ENCODE results near the gene ARMS2.
A peak's percentile ranks its signal among the peaks of the same experiment; 100 is the strongest.

ARMS2 gene

DNA sequence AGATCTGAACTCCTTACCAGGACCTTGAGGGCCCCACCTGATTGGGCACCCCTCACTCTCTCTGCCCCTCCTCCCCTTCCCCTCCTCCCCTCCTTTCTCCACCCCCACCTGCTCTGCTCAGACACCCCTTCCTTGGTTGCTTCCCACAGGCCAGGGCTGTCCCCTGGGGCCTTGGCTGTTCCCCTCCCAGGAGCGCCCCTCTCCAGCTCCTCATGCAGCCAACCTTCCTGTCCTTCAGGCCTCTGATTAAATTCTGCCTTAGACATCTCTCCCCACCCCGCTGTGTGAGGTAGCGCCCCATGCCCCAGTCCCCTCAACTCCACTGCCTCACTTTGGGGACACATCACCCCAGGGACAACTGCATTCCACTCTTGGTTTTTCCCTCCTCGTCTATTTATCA, 39.3 kb downstream of the ARMS2 start:
- H3K4me1 Mint-ChIP-seq: peaks cover 39% of the 10 kb centered on the region
- ATAC-seq (no peak), DNase-seq (no peak)
- H3K4me3 Mint-ChIP-seq: no peak overlapping the region
- H3K27ac Mint-ChIP-seq: no peak overlapping the region
- H3K9me3 Mint-ChIP-seq: no peaks in the 10 kb centered on the region
- peaks cover 42% of the 10 kb centered on the region for H3K27me3 Mint-ChIP-seq

DNA sequence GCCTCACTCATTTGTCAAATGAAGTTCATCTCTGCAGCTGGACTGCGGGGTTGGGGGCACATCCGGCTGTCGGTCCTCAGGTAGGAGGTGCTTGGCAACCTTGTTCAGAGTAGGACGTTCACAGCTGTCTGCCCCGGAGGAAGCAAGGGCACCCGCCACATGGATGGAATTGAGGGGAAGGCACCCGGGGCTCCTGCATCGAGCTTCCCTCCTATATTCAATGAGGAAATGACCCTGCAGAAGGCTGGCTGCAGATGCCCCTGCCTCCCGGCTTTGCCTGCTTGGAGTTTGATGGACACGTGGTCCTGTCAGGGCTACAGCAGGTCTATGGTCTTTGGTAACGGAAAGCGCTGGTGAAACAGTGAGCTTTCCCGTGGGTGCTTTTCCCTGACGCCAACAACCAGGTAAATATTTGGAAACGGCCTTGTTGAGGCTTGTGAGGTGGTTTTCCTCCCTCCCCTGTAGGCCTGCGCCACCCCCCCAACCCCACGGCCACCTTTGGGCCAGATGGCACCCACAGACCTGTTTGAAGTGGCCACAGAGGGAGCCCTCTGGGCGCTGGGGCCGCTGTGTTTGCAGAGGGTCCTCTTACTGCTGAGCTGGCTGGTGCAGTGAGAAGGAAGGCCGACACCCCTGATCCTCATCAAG, 39.8 kb downstream of the ARMS2 start:
- Mint-ChIP-seq H3K4me1 (peaks cover 39% of the 10 kb centered on the region), H3K27ac (no peak overlapping the region), H3K9me3 (no peaks in the 10 kb centered on the region), H3K27me3 (peaks cover 37% of the 10 kb centered on the region), H3K4me3 (no peak overlapping the region)
- ATAC-seq (no peak), DNase-seq (no peak)

DNA sequence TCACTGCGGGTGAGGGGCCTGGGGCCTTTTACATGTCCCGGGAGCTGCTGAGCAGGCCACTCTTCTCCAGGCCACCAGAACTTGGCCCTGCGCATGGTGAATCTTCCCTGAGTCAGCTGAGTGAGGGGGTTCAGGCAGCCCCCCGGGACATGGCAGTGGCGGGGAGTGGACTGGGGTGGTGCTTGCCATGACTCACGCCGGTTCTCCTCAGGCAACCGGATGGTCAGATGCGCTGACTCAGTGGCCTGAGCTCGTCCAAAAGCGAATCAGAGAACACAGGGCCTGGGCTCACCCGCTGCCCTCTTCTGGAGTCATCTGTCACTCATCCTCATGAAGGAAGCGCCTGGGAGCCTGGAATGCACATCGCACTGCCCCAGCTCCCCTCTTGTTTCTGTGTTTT, 40.4 kb downstream of the ARMS2 start:
- Mint-ChIP-seq H3K27ac (no peak overlapping the region), H3K9me3 (no peaks in the 10 kb centered on the region), H3K4me1 (peaks cover 39% of the 10 kb centered on the region), H3K4me3 (no peak overlapping the region), H3K27me3 (peaks cover 34% of the 10 kb centered on the region)
- ATAC-seq (no peak), DNase-seq (no peak)

DNA sequence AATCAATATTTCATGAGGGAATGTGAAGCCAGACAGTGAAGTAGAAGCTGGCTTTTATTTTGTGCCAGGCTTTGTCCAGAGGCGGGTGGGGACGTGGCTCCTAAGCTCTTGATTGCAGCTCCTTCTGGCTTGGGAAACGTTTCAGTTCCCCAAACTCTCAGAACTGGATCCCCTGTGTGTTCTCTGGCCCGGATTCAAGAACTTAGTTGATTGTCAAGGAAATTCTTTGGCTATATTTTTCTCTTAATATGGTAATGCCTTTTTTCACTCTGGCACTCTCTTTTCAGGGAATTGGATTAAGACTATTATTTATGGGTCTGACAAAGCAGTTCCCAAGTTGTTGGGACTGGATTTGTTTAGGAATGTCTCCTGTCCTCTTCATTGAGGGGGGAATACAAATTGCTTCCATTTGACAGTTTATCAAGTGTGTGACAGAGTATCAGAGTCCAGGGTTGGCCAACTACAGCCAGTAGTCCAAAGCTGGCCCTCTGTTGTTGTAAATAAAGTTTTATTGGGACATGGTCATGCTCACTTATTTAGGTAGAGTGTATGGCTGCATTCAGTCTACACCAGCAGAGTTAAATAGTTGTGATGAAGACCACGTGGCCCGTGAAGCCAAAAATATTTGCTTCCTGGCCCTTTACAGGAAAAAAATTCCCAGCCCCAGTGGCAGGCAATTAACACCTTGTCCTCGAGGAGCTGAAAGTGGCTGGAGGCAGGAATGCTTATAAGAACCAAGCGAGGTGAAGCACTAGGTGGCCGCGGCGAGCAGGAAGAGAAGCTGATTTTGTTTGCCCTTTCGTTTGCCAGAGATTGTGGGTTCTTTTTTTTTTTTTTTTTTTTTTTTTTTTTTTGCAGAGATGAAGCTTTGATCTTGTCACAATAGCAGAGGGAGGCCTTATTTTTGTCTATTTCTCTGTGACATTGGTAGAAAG, 41.2 kb downstream of the ARMS2 start:
- H3K9me3 Mint-ChIP-seq: no peaks in the 10 kb centered on the region
- H3K4me1 Mint-ChIP-seq: peaks cover 33% of the 10 kb centered on the region
- ATAC-seq (no peak), DNase-seq (no peak)
- H3K4me3 Mint-ChIP-seq: peak overlapping the region in 1 of 2 donors; percentile 33
- H3K27me3 Mint-ChIP-seq: peaks cover 30% of the 10 kb centered on the region
- H3K27ac Mint-ChIP-seq: no peak overlapping the region

DNA sequence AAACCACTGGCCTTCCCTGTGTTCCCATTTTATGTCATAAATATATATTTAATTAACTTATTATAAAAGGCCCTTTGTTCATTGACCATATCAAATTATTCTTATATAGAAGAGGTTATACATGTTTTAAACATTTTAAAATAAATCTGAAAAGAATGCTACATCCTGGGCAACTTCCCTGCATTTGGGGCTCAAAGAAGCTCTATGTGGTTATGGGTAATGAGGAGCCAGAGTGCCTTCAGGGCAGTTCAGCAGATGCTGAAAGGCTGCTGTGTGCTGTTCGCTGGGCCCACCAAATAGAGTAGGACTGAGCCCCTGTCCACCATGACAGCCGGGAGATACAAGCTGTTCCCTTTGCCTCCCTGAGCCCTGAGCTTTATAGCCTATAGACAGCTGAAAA, 42.8 kb downstream of the ARMS2 start:
- ATAC-seq (no peak), DNase-seq (no peak)
- Mint-ChIP-seq H3K4me1 (peaks cover 17% of the 10 kb centered on the region), H3K27ac (no peak overlapping the region), H3K4me3 (no peak overlapping the region), H3K9me3 (no peaks in the 10 kb centered on the region), H3K27me3 (peaks cover 27% of the 10 kb centered on the region)

DNA sequence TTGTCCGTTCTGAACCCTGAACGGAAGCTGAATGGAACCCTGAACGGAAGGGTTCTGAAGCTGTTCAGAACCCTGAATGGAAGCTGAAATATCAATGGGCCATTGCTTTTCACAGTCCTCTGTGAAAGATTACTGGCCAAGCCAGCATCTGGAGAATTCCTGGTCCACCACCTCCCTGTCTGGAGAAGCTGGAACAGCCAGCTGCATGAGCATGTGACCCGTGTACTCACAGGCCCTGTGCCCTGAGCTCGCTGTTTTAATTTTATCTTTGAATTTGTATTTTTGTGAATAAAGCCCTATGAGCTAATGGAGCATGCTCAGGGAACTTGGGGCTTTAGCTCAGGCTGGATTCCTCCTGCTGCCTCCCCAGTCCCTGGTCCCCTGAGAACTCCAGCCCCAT, 44.1 kb downstream of the ARMS2 start:
- no peaks in the 10 kb centered on the region for H3K9me3 Mint-ChIP-seq
- peaks cover 17% of the 10 kb centered on the region for H3K27me3 Mint-ChIP-seq
- H3K27ac Mint-ChIP-seq: no peak overlapping the region
- H3K4me3 Mint-ChIP-seq: no peak overlapping the region
- DNase-seq (no peak), ATAC-seq (no peak)
- peaks cover 17% of the 10 kb centered on the region for H3K4me1 Mint-ChIP-seq

DNA sequence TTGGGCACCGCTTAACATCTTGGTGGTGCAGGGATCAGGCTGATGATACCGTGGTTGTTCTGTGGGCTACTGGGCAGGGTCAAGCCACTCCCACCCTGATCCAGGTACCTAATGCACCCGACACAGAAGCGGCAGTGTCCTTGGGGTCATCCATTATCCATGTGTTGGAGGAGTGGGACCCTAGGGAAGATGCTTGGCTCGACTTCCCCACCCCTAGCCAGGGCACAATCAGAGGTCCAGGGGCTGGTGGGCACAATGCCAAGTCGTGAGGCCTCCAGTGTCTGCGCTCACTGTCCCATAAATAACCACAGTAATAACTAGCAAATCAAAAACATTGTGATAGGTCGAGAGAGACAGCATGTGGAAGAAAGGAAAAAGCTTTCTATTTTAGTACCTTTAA, 44.6 kb downstream of the ARMS2 start:
- H3K27ac Mint-ChIP-seq: no peak overlapping the region
- H3K4me3 Mint-ChIP-seq: no peak overlapping the region
- H3K4me1 Mint-ChIP-seq: peaks cover 17% of the 10 kb centered on the region
- peaks cover 12% of the 10 kb centered on the region for H3K27me3 Mint-ChIP-seq
- DNase-seq (no peak), ATAC-seq (no peak)
- H3K9me3 Mint-ChIP-seq: no peaks in the 10 kb centered on the region

DNA sequence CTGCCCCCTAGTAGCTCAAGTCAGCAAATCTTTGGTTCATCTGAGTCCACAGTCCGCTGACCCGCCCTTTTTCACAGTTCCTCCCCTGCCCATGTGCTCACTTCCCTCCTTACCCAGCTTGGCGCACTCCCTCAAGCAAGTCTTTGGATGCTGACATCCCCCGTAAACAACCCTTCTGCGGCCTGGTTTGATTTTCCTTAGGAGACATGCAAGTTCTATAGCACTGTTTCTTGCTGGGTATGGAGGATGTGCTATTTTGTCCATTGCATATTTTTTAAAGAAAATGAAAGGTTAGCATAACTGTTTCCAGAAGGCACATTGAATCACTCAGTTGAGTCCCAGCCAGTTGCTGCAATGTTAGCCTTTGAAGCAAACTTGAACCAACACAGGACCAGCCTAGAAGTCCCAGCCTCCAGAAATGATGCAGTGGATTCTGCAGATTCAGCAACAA, 45.1 kb downstream of the ARMS2 start:
- ATAC-seq: no peak
- no peak for DNase-seq
- H3K27ac Mint-ChIP-seq: no peak overlapping the region

DNA sequence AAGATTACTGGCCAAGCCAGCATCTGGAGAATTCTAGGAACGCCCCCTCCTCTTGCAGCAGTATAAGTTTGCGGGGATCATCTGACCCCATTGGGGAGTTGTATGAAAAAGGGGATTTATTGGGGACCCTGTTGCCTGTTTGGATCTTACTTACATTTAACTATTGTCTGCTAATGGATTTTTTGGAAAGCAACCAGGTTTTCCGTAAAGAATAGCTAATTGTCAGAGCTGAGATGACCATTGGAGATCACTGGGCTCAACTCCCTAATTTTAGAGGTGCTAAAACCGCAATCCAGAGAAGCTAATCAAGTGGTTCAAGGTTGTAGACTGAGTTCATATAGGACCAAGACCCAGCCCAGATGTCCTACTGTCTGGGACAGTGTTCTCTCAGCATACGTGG, 45.7 kb downstream of the ARMS2 start:
- Mint-ChIP-seq H3K27me3 (peaks cover under 1% of the 10 kb centered on the region), H3K4me3 (no peak overlapping the region), H3K9me3 (no peaks in the 10 kb centered on the region), H3K4me1 (peaks cover 12% of the 10 kb centered on the region), H3K27ac (no peak overlapping the region)
- ATAC-seq (no peak), DNase-seq (no peak)

More for the DNA sequence above, 45.1 kb downstream of the ARMS2 start:
- Mint-ChIP-seq H3K27me3 (peaks cover 7% of the 10 kb centered on the region), H3K4me1 (peaks cover 17% of the 10 kb centered on the region), H3K9me3 (no peaks in the 10 kb centered on the region), H3K4me3 (no peak overlapping the region)

DNA sequence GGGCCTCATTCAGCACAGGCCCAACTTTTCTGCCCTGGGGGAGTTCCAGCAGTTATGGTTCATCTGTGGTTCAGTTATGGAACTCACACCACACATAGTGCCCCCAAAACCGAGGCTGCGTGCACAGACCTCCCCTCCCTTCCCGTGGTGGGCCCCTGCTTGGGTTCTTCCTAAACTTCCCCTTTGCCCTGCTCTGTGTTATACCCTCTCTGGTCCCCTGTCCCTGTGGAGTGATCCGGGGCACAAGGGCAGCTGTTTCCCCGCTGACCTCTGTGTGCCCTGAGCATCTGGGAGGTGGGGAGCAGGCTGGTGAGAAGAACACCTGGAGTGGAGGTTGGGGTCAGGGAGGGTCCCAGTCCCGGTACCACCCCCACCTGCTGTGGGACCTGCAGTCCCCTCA, 46.3 kb downstream of the ARMS2 start:
- Mint-ChIP-seq H3K4me3 (no peak overlapping the region), H3K4me1 (peaks cover 10% of the 10 kb centered on the region), H3K27me3 (no peaks in the 10 kb centered on the region), H3K27ac (no peak overlapping the region), H3K9me3 (no peaks in the 10 kb centered on the region)
- no peak for DNase-seq
- ATAC-seq: no peak

DNA sequence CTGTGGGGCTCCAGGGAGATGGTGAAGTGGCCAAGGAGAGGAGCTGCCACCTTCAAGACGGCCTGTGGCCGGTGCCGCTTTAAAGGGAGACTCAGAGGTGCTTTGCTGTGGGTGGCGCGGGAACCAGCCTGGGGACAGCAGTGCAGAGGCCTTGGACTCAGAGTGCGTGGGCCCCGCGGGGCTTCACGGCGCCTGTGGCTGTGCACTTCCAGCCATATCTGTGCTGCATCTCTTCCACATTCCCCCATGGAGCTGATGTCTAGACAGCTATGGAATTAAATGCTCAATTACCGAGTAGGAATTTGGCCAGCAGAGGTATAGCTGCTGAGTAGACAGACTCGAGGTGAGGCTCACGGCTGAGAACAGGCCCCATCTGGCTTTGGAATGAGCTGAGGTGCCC, 48.6 kb downstream of the ARMS2 start:
- ATAC-seq (no peak), DNase-seq (no peak)
- no peaks in the 10 kb centered on the region for H3K27me3 Mint-ChIP-seq
- no peaks in the 10 kb centered on the region for H3K9me3 Mint-ChIP-seq
- H3K27ac Mint-ChIP-seq: no peak overlapping the region
- no peak overlapping the region for H3K4me3 Mint-ChIP-seq
- no peaks in the 10 kb centered on the region for H3K4me1 Mint-ChIP-seq

DNA sequence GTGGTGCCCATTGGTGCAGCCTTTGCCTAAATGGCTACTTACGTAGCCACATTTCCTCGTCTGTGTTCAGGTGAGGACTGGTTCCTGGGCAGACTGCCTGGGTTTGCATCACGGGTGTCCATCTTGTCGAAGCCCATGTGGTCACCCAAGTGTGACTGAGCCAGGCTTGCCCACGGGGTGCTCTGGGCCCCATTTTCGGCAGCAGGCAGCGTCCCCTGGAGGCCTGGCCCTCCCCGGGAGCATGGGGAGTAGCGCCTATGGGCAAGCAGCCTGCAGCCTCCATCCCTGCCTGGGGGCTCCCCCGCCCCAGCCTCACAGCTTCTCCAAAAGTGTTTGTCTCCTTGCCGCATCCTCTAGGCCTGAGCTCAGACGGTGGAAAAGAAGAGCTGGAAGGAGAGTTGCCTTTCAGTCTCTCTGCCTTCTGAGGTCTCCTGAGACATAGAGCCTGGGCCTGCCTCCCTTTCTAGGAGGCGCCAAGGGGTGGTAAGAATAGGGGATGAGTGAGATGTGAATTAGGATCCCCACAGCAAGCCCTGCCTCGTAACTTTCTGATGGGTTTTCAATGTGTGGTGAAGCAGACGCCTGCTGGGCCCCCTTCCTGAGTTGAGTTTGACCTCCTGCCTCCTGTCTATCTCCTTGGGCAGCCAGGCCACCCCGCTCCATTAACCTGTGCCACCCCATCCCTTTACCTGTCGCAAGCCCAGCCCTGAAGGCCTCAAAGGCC, 49.6 kb downstream of the ARMS2 start:
- Mint-ChIP-seq H3K4me3 (no peak overlapping the region), H3K27me3 (peaks cover 7% of the 10 kb centered on the region), H3K27ac (no peak overlapping the region), H3K4me1 (no peaks in the 10 kb centered on the region), H3K9me3 (no peaks in the 10 kb centered on the region)
- ATAC-seq: no peak
- DNase-seq: no peak

DNA sequence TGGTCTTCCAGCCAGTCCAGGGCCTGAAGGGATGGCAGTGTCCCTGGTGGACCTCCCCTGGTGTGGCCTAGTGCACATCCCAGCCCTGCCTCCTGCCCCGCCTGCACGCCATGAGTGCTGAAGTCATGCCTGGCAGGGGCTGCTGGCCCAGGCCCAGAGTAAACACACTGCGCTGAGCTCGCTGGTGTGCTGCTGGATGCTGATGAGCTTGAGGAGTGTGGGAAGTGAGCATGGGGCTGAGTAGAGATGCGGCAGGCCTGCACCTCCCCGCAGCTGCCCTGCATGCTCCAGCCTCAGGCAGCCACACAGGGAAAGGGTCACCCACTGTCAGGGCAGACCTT, 50.1 kb downstream of the ARMS2 start:
- no peaks in the 10 kb centered on the region for H3K4me1 Mint-ChIP-seq
- H3K27ac Mint-ChIP-seq: no peak overlapping the region
- peaks cover 12% of the 10 kb centered on the region for H3K27me3 Mint-ChIP-seq
- DNase-seq (no peak), ATAC-seq (peak; percentile 29)
- H3K4me3 Mint-ChIP-seq: no peak overlapping the region
- H3K9me3 Mint-ChIP-seq: no peaks in the 10 kb centered on the region

DNA sequence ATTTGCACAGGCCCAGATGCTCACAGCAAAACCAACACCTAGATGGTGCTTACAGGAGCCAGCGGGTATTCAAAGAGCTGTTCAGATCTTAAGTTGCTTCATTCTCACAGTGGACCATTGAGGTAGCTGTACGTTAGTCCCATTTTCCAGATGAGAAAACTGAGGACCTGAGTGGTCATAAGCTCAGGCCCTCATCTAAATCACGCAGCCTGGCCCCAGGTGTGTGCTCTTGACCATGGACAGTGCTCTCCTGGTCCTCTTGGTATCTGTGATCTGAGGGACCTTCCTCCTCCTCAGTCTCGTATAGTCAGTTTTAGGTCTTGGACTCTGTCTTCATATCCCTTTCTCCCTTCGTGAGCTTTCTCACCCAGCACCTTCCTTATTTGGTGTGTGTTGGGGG, 50.6 kb downstream of the ARMS2 start:
- H3K9me3 Mint-ChIP-seq: no peaks in the 10 kb centered on the region
- no peaks in the 10 kb centered on the region for H3K4me1 Mint-ChIP-seq

DNA sequence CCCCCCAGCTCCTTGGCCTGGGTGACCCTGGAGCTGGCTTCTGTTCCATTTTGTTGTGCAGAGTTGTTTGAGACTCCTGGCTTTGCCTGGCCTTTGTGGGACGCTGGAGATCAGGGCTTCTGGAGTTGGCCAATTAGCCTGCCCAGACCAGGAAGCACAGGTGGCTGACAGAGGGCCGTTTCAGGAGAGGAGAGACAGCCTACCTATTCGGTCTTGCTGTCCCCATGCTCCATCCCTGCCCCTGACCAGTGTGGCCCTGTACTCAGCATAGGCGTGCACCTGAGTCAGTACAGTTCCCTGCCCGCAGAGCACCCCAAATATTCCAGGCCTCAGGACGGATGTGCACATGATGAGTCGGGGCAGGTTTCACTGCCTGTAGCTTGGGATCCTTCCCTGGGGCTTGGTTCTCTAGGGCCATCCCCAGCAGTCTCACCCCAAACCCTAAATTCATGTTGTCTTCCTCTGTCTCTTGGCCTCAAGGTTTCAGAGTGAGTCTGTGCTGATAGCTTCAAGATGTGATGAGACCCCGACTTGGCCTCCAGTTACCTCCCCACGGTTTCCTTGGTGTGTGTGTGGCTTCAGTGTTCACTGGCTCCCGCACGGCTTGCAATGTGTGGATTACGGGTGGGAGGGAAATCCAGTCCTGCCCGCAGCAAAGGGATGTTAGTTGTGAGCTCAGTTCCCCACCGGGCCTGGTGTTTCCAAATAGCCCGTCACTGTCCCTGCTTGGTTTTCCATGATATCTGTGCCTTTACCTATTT, 51.6 kb downstream of the ARMS2 start:
- ATAC-seq (no peak), DNase-seq (no peak)
- Mint-ChIP-seq H3K27ac (peak overlapping the region in 1 of 2 donors; percentile 65), H3K4me1 (no peaks in the 10 kb centered on the region), H3K9me3 (no peaks in the 10 kb centered on the region), H3K27me3 (peaks cover 20% of the 10 kb centered on the region), H3K4me3 (no peak overlapping the region)

More for the DNA sequence above, 50.6 kb downstream of the ARMS2 start:
- H3K27me3 Mint-ChIP-seq: peaks cover 13% of the 10 kb centered on the region
- ATAC-seq (no peak), DNase-seq (no peak)
- no peak overlapping the region for H3K27ac Mint-ChIP-seq
- no peak overlapping the region for H3K4me3 Mint-ChIP-seq
